GM23338 (cell line): ENCODE measurements around the gene ACSS3. TPM values are rescaled to one million over a fixed set of nuclear protein-coding genes. Genes with fewer than 3 reads are reported as not detected.

Experiments used
- ATAC-seq: fragments of 200-7000 bp; cut with Tn5 transposase; 3 replicates; pipeline ENCODE4 v1.9.1; 2020
- DNase-seq: peaks from one replicate; pipeline ENCODE4 v3.0.0-alpha.2; 2015; ENCODE audit warnings: low spot score
- H2AFZ ChIP-seq: fragments of 200-600 bp; sonication (generic); 2 replicates; pipeline ENCODE4 v1.8.0; 2016; ENCODE audit warnings: antibody characterized with exemption, mild to moderate bottlenecking, moderate library complexity
- H3F3A ChIP-seq: fragments of 200-600 bp; sonication (generic); replicated peaks from 2 replicates; pipeline ENCODE4 v1.8.0; 2017; ENCODE audit warnings: antibody characterized with exemption, mixed run types, low read depth
- H3K27ac ChIP-seq: fragments of 200-600 bp; sonication (generic); 2 replicates; pipeline ENCODE4 v1.6.1; 2016; ENCODE audit warnings: low read depth
- H3K27me3 ChIP-seq: fragments of 200-600 bp; sonication (generic); 2 replicates; pipeline ENCODE4 v1.8.0; 2016; ENCODE audit warnings: mild to moderate bottlenecking, mixed run types, moderate library complexity; ENCODE audit not compliant: insufficient read depth
- H3K36me3 ChIP-seq: fragments of 200-600 bp; sonication (generic); 2 replicates; pipeline ENCODE4 v1.8.0; 2016; ENCODE audit warnings: mild to moderate bottlenecking; ENCODE audit not compliant: insufficient read depth
- H3K4me1 ChIP-seq: fragments of 200-600 bp; sonication (generic); 2 replicates; pipeline ENCODE4 v1.8.0; 2016; ENCODE audit warnings: mild to moderate bottlenecking, moderate library complexity; ENCODE audit not compliant: insufficient read depth
- H3K4me2 ChIP-seq: fragments of 200-600 bp; sonication (generic); 2 replicates; pipeline ENCODE4 v1.7.1; 2017; ENCODE audit warnings: mixed run types
- H3K4me3 ChIP-seq: fragments of 200-600 bp; sonication (generic); 2 replicates; pipeline ENCODE4 v1.6.1; 2016; ENCODE audit warnings: mixed run types
- H3K79me2 ChIP-seq: fragments of 200-600 bp; sonication (generic); replicated peaks from 2 replicates; pipeline ENCODE4 v1.8.0; 2017; ENCODE audit warnings: mild to moderate bottlenecking; ENCODE audit not compliant: insufficient read depth
- H3K9me2 ChIP-seq: fragments of 200-600 bp; sonication (generic); 2 replicates; pipeline ENCODE4 v1.8.0; 2017; ENCODE audit not compliant: insufficient read depth
- H4K20me1 ChIP-seq: fragments of 200-600 bp; sonication (generic); replicated peaks from 2 replicates; pipeline ENCODE4 v1.8.0; 2017; ENCODE audit warnings: mild to moderate bottlenecking; ENCODE audit not compliant: insufficient read depth
- H3K27ac Mint-ChIP-seq: 2 replicates; pipeline ENCODE4 v1.8.0; 2020; ENCODE audit warnings: inconsistent platforms, mild to moderate bottlenecking, moderate library complexity, mixed read lengths
- H3K27me3 Mint-ChIP-seq: 3 replicates; pipeline ENCODE4 v1.8.0; 2022; ENCODE audit warnings: low read depth, mild to moderate bottlenecking, moderate library complexity, mixed read lengths, inconsistent platforms; ENCODE audit not compliant: insufficient read depth, poor library complexity
- H3K36me3 Mint-ChIP-seq: 3 replicates; pipeline ENCODE4 v1.8.0; 2021; ENCODE audit warnings: low read depth, mild to moderate bottlenecking, inconsistent platforms, moderate library complexity, mixed read lengths
- H3K4me1 Mint-ChIP-seq: 3 replicates; pipeline ENCODE4 v1.8.0; 2020; ENCODE audit warnings: mild to moderate bottlenecking, inconsistent platforms, mixed read lengths
- H3K4me3 Mint-ChIP-seq: 3 replicates; pipeline ENCODE4 v1.8.0; 2021; ENCODE audit warnings: moderate library complexity, mild to moderate bottlenecking, inconsistent platforms, mixed read lengths
- H3K9me3 Mint-ChIP-seq: 3 replicates; pipeline ENCODE4 v1.8.0; 2020; ENCODE audit warnings: moderate library complexity, mild to moderate bottlenecking, inconsistent platforms, mixed read lengths
- CREB1 ChIP-seq: fragments of 250-450 bp; sonication (Bioruptor Pico); IDR thresholded peaks from 2 replicates; pipeline ENCODE4 v1.5.0; 2020; ENCODE audit warnings: low read depth, mild to moderate bottlenecking, moderate library complexity
- CTCF ChIP-seq, 2 experiments: fragments of 200-600 bp in 1 of 2; sonication (generic) in 1 of 2; conservative IDR thresholded peaks; 2 replicates each; pipeline versions ENCODE4 v1.5.1 to v1.6.1; 2016 to 2017; ENCODE audit warnings: antibody characterized with exemption in 2 of 2, low read depth in 2 of 2, mild to moderate bottlenecking in 2 of 2, moderate library complexity in 1 of 2
- ETS1 ChIP-seq: IDR thresholded peaks from 2 replicates; pipeline ENCODE4 v1.6.1; 2016; ENCODE audit warnings: antibody characterized with exemption
- EZH2 ChIP-seq: fragments of 200-600 bp; sonication (generic); IDR thresholded peaks from one replicate; pipeline ENCODE4 v1.8.0; 2017; ENCODE audit warnings: antibody characterized with exemption, mild to moderate bottlenecking, low read depth; ENCODE audit not compliant: unreplicated experiment
- EZH2phosphoT487 ChIP-seq: fragments of 200-600 bp; sonication (generic); IDR thresholded peaks from one replicate; pipeline ENCODE4 v1.8.1; 2018; ENCODE audit warnings: antibody characterized with exemption; ENCODE audit not compliant: unreplicated experiment
- JUNB ChIP-seq: IDR thresholded peaks from one replicate; pipeline ENCODE4 v1.6.1; 2016; ENCODE audit warnings: antibody characterized with exemption; ENCODE audit not compliant: unreplicated experiment
- NANOG ChIP-seq: IDR thresholded peaks from 2 replicates; pipeline ENCODE4 v1.6.1; 2016; ENCODE audit warnings: antibody characterized with exemption, borderline replicate concordance
- POLR2AphosphoS5 ChIP-seq: IDR thresholded peaks from 2 replicates; pipeline ENCODE4 v1.6.1; 2016; ENCODE audit warnings: antibody characterized with exemption, low read depth
- REST ChIP-seq: IDR thresholded peaks from one replicate; pipeline ENCODE4 v1.6.1; 2018; ENCODE audit warnings: antibody characterized with exemption; ENCODE audit not compliant: unreplicated experiment
- STAT1 ChIP-seq: IDR thresholded peaks from one replicate; pipeline ENCODE4 v1.6.1; 2016; ENCODE audit warnings: antibody characterized with exemption; ENCODE audit not compliant: unreplicated experiment
- ZNF114 ChIP-seq: fragments of 250-450 bp; sonication (Bioruptor Pico); IDR thresholded peaks from 2 replicates; pipeline ENCODE4 v1.5.0; 2020; ENCODE audit warnings: mild to moderate bottlenecking, moderate library complexity
- ZNF331 ChIP-seq: fragments of 250-450 bp; sonication (Bioruptor Pico); IDR thresholded peaks from 2 replicates; pipeline ENCODE4 v1.5.0; 2020; ENCODE audit warnings: low read depth, mild to moderate bottlenecking, moderate library complexity
- ZNF462 ChIP-seq: fragments of 250-450 bp; sonication (Bioruptor Pico); IDR thresholded peaks from 2 replicates; pipeline ENCODE4 v1.5.0; 2020; ENCODE audit warnings: mild to moderate bottlenecking, moderate library complexity
- polyA plus RNA-seq: library from polyadenylated mRNA; unstranded; fragments of >200 nt; fragmentation: Nextera tagmentation; extraction: Ambion mirVana; gene quantifications from 2 replicates; pipeline ENCODE4 v1.2.1, GENCODE V29; 2016
- total RNA-seq: library from RNA; depleted of rRNA; stranded (reverse); fragments of >200 nt; shearing (Covaris generic); gene quantifications from 2 replicates; pipeline ENCODE4 v1.2.3, GENCODE V29; 2014

ACSS3 gene
- total and polyA plus RNA-seq, 2 experiments from 2014 or later = 7.4 to 28.9 TPM

- Histone ChIP-seq H3K27ac (no peak overlapping the region), H2AFZ (no peak overlapping the region), H3K4me3 (no peak overlapping the region), H3K4me1 (0 out of 2 replicates have a peak, but pooled peaks cover 4% of the 10 kb centered on the region), H3K9me2 (no peaks in the 10 kb centered on the region), H3K27me3 (no peaks in the 10 kb centered on the region), H4K20me1 (no peaks in the 10 kb centered on the region), H3F3A (no peaks in the 10 kb centered on the region), H3K79me2 (no peaks in the 10 kb centered on the region), H3K36me3 (no peaks in the 10 kb centered on the region), H3K4me2 (no peak overlapping the region)
- ATAC-seq (no peak), DNase-seq (no peak)
- H3K4me1 Mint-ChIP-seq = no peaks in the 10 kb centered on the region
- no peaks in the 10 kb centered on the region for H3K36me3 Mint-ChIP-seq
- TF ChIP-seq EZH2 (no peak), CTCF (conservative IDR thresholded peaks at IDR 0.05; ENCODE audit: low read depth in 2 of 2) (no peak), ZNF462 (CRISPR knock-in tag) (no peak), CREB1 (CRISPR knock-in tag) (no peak), NANOG (no peak), POLR2AphosphoS5 (no peak), ETS1 (no peak), JUNB (no peak), ZNF331 (CRISPR knock-in tag) (no peak), EZH2phosphoT487 (no peak), STAT1 (no peak), ZNF114 (CRISPR knock-in tag) (no peak), REST (no peak)
- no peaks in the 10 kb centered on the region for H3K9me3 Mint-ChIP-seq
- H3K4me3 Mint-ChIP-seq = no peak overlapping the region
- no peaks in the 10 kb centered on the region for H3K27me3 Mint-ChIP-seq
- H3K27ac Mint-ChIP-seq = no peak overlapping the region
Observed at GRCh38 chr12:81288651-81289050, 210.8 kb downstream of the ACSS3 start.
